Measurements from ENCODE around the gene MAP3K5.

The MAP3K5 gene

DNA sequence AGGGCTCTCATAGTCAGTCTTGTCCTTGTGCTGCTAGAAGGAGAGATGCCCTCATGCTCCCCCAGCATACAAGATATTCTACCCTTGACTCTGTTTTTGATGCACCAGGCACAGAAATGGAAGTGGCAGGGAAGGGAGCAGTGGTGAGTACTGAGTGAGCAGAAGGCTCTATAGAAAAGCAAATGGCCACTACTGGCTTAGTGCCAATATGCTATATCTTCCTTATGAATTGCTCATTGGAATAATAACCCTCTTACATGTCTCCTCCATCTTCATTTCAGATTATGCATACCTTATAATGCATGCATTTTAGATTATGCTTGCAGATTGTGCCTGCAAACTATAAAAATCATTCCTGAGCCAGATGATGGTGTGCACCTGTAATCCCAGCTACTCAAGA, 82.8 kb downstream of the MAP3K5 start:
- H3K4me1 ChIP-seq (ENCODE audit: insufficient read depth, low read length, severe bottlenecking), result no peaks in the 10 kb centered on the region
- no peak overlapping the region for H2AFZ ChIP-seq (ENCODE audit: low read length)
- H3K9me2 ChIP-seq (ENCODE audit: low read depth, low read length), result no peaks in the 10 kb centered on the region
- H3K79me2 ChIP-seq (ENCODE audit: insufficient read depth, low read length), result no peaks in the 10 kb centered on the region
- H3K9me3 ChIP-seq (ENCODE audit: low read length), result no peaks in the 10 kb centered on the region
- H3K4me3 ChIP-seq (ENCODE audit: low read depth, low read length, poor library complexity, severe bottlenecking), result no peak overlapping the region
- no peak overlapping the region for H3K9ac ChIP-seq (ENCODE audit: low read length)
- H3K27me3 ChIP-seq (ENCODE audit: insufficient read depth, low read length), result no peaks in the 10 kb centered on the region
- no peak overlapping the region for H3K27ac ChIP-seq (ENCODE audit: low read depth, low read length, poor library complexity, severe bottlenecking)
- H3K36me3 ChIP-seq (ENCODE audit: insufficient read depth, low read length), result peaks cover 9% of the 10 kb centered on the region; the same call in 1 of the 2 replicates
- no peaks in the 10 kb centered on the region for H3F3A ChIP-seq (ENCODE audit: insufficient read depth, low read length)
- no peak overlapping the region for H3K4me2 ChIP-seq (ENCODE audit: low read length)
- TF ChIP-seq EZH2 (IDR thresholded peaks at IDR 0.05; ENCODE audit: borderline replicate concordance, low read length), result no peak
- TF ChIP-seq, protein P1, sequence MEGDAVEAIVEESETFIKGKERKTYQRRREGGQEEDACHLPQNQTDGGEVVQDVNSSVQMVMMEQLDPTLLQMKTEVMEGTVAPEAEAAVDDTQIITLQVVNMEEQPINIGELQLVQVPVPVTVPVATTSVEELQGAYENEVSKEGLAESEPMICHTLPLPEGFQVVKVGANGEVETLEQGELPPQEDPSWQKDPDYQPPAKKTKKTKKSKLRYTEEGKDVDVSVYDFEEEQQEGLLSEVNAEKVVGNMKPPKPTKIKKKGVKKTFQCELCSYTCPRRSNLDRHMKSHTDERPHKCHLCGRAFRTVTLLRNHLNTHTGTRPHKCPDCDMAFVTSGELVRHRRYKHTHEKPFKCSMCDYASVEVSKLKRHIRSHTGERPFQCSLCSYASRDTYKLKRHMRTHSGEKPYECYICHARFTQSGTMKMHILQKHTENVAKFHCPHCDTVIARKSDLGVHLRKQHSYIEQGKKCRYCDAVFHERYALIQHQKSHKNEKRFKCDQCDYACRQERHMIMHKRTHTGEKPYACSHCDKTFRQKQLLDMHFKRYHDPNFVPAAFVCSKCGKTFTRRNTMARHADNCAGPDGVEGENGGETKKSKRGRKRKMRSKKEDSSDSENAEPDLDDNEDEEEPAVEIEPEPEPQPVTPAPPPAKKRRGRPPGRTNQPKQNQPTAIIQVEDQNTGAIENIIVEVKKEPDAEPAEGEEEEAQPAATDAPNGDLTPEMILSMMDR (IDR thresholded peaks at IDR 0.05; ENCODE audit: low read length), result no peak
- H4K20me1 ChIP-seq (ENCODE audit: insufficient read depth, low read length), result no peaks in the 10 kb centered on the region

DNA sequence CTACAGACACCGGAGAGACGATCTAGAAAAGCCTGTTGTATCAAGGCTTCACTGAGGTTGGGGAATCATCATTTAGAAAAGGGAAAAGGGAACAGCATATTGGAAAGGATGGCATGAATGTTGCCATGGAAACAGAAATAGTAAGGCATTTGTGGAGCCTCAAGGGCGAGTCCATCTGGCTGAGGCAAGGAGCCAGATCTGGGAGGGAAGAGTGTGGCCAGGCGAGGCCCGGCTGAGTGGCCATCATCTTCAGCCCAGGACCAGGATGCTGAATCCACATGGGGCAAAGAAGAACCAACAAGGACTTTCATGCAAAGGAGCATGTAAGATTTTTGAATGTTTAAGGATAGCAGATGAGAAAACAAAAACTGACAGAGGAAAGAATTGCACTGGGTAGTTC, 85.8 kb downstream of the MAP3K5 start:
- no peaks in the 10 kb centered on the region for H3K79me2 ChIP-seq (ENCODE audit: insufficient read depth, low read length)
- H4K20me1 ChIP-seq (ENCODE audit: insufficient read depth, low read length), result no peaks in the 10 kb centered on the region

DNA sequence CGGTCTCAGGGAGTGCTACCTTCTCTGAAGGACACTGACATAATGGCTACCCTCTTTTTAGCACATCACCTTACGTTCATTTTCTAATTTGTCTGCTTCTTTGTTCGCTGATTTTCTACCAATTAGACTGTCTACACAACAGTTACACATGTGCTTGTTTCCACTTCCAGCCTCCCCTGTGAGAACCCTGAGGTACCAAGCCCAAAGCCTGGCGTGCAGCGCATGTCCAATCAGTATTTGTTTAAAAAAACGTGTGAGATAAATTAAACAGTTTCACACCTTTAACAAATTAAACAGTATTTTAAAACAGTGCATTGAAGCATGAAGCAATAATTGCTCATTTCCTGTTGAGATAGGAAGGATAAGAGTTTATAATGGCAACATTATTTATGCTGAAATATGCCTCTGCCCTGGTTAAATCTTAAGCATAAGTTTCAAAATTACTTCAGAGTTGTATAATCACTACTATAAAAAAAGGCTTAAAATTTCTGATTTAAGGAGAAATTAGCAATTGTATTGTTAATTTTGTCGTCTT, 88.9 kb downstream of the MAP3K5 start:
- Histone ChIP-seq H3K9ac (ENCODE audit: low read length) (no peak overlapping the region), H3K4me2 (ENCODE audit: low read length) (no peak overlapping the region), H4K20me1 (ENCODE audit: insufficient read depth, low read length) (no peaks in the 10 kb centered on the region), H3K4me1 (ENCODE audit: insufficient read depth, low read length, severe bottlenecking) (no peaks in the 10 kb centered on the region), H3K36me3 (ENCODE audit: insufficient read depth, low read length) (peaks cover 2% of the 10 kb centered on the region; the same call in 1 of the 2 replicates), H3K9me3 (ENCODE audit: low read length) (no peaks in the 10 kb centered on the region), H3K9me2 (ENCODE audit: low read depth, low read length) (no peaks in the 10 kb centered on the region), H3F3A (ENCODE audit: insufficient read depth, low read length) (no peaks in the 10 kb centered on the region), H2AFZ (ENCODE audit: low read length) (no peak overlapping the region), H3K27ac (ENCODE audit: low read depth, low read length, poor library complexity, severe bottlenecking) (no peak overlapping the region), H3K4me3 (ENCODE audit: low read depth, low read length, poor library complexity, severe bottlenecking) (no peak overlapping the region), H3K79me2 (ENCODE audit: insufficient read depth, low read length) (no peaks in the 10 kb centered on the region), H3K27me3 (ENCODE audit: insufficient read depth, low read length) (no peaks in the 10 kb centered on the region)
- TF ChIP-seq EZH2 (IDR thresholded peaks at IDR 0.05; ENCODE audit: borderline replicate concordance, low read length), result no peak
- TF ChIP-seq, protein P1 (IDR thresholded peaks at IDR 0.05; ENCODE audit: low read length), result no peak

More for the DNA sequence above, 85.8 kb downstream of the MAP3K5 start:
- Histone ChIP-seq H3K4me2 (ENCODE audit: low read length) (no peak overlapping the region), H3K9me2 (ENCODE audit: low read depth, low read length) (no peaks in the 10 kb centered on the region), H3K27me3 (ENCODE audit: insufficient read depth, low read length) (no peaks in the 10 kb centered on the region), H3F3A (ENCODE audit: insufficient read depth, low read length) (no peaks in the 10 kb centered on the region), H3K36me3 (ENCODE audit: insufficient read depth, low read length) (peaks cover 3% of the 10 kb centered on the region; the same call in 1 of the 2 replicates), H3K4me3 (ENCODE audit: low read depth, low read length, poor library complexity, severe bottlenecking) (no peak overlapping the region), H3K4me1 (ENCODE audit: insufficient read depth, low read length, severe bottlenecking) (no peaks in the 10 kb centered on the region), H3K27ac (ENCODE audit: low read depth, low read length, poor library complexity, severe bottlenecking) (no peak overlapping the region), H3K9ac (ENCODE audit: low read length) (no peak overlapping the region), H3K9me3 (ENCODE audit: low read length) (no peaks in the 10 kb centered on the region), H2AFZ (ENCODE audit: low read length) (no peak overlapping the region)
- TF ChIP-seq EZH2 (IDR thresholded peaks at IDR 0.05; ENCODE audit: borderline replicate concordance, low read length), result no peak
- TF ChIP-seq, protein P1 (IDR thresholded peaks at IDR 0.05; ENCODE audit: low read length), result no peak

Measured in OCI-LY1 (cell line).